Tibial nerve (tissue), 4 donors: Measurements from ENCODE around the gene NCSTN. TPM values are rescaled to one million over a fixed set of nuclear protein-coding genes. Genes with fewer than 3 reads are reported as not detected.

ENCODE experiments used
- DNase-seq, 2 donors: peaks; one replicate each; pipeline ENCODE4 v3.0.0-alpha.2; 2019; ENCODE audit warnings: low spot score in 2 of 2
- H3K27ac ChIP-seq, 4 donors: fragments of 200-600 bp; sonication (generic) in 3 of 4; one replicate each; pipeline ENCODE4 v1.5.1; 2017 to 2019; ENCODE audit warnings: mild to moderate bottlenecking in 1 of 4
- H3K27me3 ChIP-seq, 2 donors: fragments of 200-600 bp; sonication (generic) in 1 of 2; one replicate each; pipeline versions ENCODE4 v1.5.1 to v1.6.0; 2017 to 2019
- H3K36me3 ChIP-seq, 3 donors: fragments of 200-600 bp; sonication (generic); one replicate each; pipeline ENCODE4 v1.5.1; 2018 to 2019
- H3K4me1 ChIP-seq, 4 donors: fragments of 200-600 bp; sonication (generic) in 3 of 4; one replicate each; pipeline ENCODE4 v1.5.1; 2017 to 2019
- H3K4me3 ChIP-seq, 4 donors: fragments of 200-600 bp; sonication (generic) in 3 of 4; one replicate each; pipeline ENCODE4 v1.5.1; 2017 to 2019; ENCODE audit warnings: mild to moderate bottlenecking in 1 of 4, moderate library complexity in 1 of 4
- H3K9me3 ChIP-seq, 4 donors: fragments of 200-600 bp; sonication (generic) in 3 of 4; one replicate each; pipeline ENCODE4 v1.5.1; 2017 to 2019
- EP300 ChIP-seq, 2 donors: sonication (generic); formaldehyde crosslinking; IDR thresholded peaks; one replicate each; pipeline ENCODE4 v1.6.1; 2017; ENCODE audit warnings: antibody characterized with exemption in 2 of 2, mild to moderate bottlenecking in 1 of 2
- POLR2A ChIP-seq, 2 donors: fragments of 450-650 bp; IDR thresholded peaks; one replicate each; pipeline ENCODE4 v1.6.1; 2017; ENCODE audit warnings: antibody characterized with exemption in 2 of 2, mild to moderate bottlenecking in 2 of 2, moderate library complexity in 2 of 2
- WGBS, 2 donors: methylation state at CpG; one replicate each; pipeline ENCODE4 v1.1.5; 2018; 5-methylcytosine and 5-hydroxymethylcytosine counted together
- total RNA-seq, 4 donors: library from RNA; depleted of rRNA; stranded (reverse); fragments of >200 nt; gene quantifications; one replicate each; pipeline ENCODE4 v1.1.0, GENCODE V29; 2016
- TF ChIP-seq, protein P1 (sequence below), 5 experiments: fragments of 200-600 bp in 3 of 5; fragments of 450-650 bp in 2 of 5; sonication (generic) in 3 of 5; IDR thresholded peaks; one replicate each; pipeline ENCODE4 v1.5.1; 2016 to 2019; ENCODE audit warnings: antibody characterized with exemption in 5 of 5, mild to moderate bottlenecking in 3 of 5, moderate library complexity in 2 of 5

The NCSTN gene
- total RNA-seq, 4 donors from 2014 or later: 60.6 to 85.5 (median 73.0) TPM

- whole genome bisulfite sequencing, 2 donors: 35 to 46% methylated on average over 5 of the region's 5 CpGs
- DNase-seq: no peak
These were observed 19.8 kb downstream of the NCSTN start for GRCh38 chr1:160363010-160363409.

GRCh38 chr1:160363951-160364735 is 21.0 kb downstream of the NCSTN start:
- no peak overlapping the region for H3K4me3 ChIP-seq

More at GRCh38 chr1:160363010-160363409, 19.8 kb downstream of the NCSTN start:
- Histone ChIP-seq H3K4me3 (no peak overlapping the region), H3K9me3 (no peaks in the 10 kb centered on the region), H3K27me3 (no peaks in the 10 kb centered on the region), H3K4me1 (no peaks in the 10 kb centered on the region), H3K36me3 (peaks cover 0 to 30% (median 3%) of the 10 kb centered on the region in 3 donors), H3K27ac (no peak overlapping the region)
- TF ChIP-seq, protein P1, sequence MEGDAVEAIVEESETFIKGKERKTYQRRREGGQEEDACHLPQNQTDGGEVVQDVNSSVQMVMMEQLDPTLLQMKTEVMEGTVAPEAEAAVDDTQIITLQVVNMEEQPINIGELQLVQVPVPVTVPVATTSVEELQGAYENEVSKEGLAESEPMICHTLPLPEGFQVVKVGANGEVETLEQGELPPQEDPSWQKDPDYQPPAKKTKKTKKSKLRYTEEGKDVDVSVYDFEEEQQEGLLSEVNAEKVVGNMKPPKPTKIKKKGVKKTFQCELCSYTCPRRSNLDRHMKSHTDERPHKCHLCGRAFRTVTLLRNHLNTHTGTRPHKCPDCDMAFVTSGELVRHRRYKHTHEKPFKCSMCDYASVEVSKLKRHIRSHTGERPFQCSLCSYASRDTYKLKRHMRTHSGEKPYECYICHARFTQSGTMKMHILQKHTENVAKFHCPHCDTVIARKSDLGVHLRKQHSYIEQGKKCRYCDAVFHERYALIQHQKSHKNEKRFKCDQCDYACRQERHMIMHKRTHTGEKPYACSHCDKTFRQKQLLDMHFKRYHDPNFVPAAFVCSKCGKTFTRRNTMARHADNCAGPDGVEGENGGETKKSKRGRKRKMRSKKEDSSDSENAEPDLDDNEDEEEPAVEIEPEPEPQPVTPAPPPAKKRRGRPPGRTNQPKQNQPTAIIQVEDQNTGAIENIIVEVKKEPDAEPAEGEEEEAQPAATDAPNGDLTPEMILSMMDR (IDR thresholded peaks at IDR 0.05): no peak
- no peak for TF ChIP-seq POLR2A (IDR thresholded peaks at IDR 0.05)
- TF ChIP-seq EP300 (IDR thresholded peaks at IDR 0.05): no peak

DNA sequence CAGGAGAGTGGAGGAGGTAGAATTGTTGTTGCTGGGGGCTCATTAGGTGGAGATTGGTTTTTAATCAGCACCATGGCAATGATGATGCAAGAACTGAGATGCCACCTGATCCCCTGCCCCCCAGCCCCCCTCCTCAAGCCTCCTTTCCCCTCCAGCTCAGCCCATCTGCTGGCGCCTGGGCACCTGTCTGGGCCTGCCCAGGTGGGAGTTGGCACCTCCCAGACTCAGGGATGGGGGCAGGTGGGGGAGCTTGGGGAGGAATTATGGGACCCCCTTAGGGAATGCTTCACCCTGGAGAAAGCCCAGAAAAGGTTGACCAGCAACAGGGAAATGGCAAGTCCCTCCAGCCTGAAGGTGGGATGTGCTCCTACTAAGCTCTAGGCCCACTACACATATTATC is 22.1 kb downstream of the NCSTN start:
- TF ChIP-seq, protein P1 (IDR thresholded peaks at IDR 0.05): no peak
- TF ChIP-seq EP300 (IDR thresholded peaks at IDR 0.05): no peak
- TF ChIP-seq POLR2A (IDR thresholded peaks at IDR 0.05): no peak
- no peaks in the 10 kb centered on the region for H3K27me3 ChIP-seq
- H3K9me3 ChIP-seq: no peaks in the 10 kb centered on the region
- WGBS, 2 donors: 56 to 83% methylated on average over 1 of the region's 1 CpG
- no peak for DNase-seq
- no peak overlapping the region for H3K4me3 ChIP-seq
- no peak overlapping the region for H3K27ac ChIP-seq
- H3K36me3 ChIP-seq: peaks cover 0 to 9% (median 0%) of the 10 kb centered on the region in 3 donors
- H3K4me1 ChIP-seq: no peaks in the 10 kb centered on the region

More at GRCh38 chr1:160363951-160364735, 21.0 kb downstream of the NCSTN start:
- H3K36me3 ChIP-seq: peaks cover 0 to 20% (median 0%) of the 10 kb centered on the region in 3 donors
- H3K4me1 ChIP-seq: no peaks in the 10 kb centered on the region
- TF ChIP-seq POLR2A (IDR thresholded peaks at IDR 0.05) (no peak), EP300 (IDR thresholded peaks at IDR 0.05) (no peak)
- TF ChIP-seq, protein P1 (IDR thresholded peaks at IDR 0.05): no peak
- no peak for DNase-seq
- 62 to 66% methylated on average over 12 of the region's 12 CpGs for WGBS, 2 donors
- no peaks in the 10 kb centered on the region for H3K27me3 ChIP-seq
- no peaks in the 10 kb centered on the region for H3K9me3 ChIP-seq
- H3K27ac ChIP-seq: no peak overlapping the region

DNA sequence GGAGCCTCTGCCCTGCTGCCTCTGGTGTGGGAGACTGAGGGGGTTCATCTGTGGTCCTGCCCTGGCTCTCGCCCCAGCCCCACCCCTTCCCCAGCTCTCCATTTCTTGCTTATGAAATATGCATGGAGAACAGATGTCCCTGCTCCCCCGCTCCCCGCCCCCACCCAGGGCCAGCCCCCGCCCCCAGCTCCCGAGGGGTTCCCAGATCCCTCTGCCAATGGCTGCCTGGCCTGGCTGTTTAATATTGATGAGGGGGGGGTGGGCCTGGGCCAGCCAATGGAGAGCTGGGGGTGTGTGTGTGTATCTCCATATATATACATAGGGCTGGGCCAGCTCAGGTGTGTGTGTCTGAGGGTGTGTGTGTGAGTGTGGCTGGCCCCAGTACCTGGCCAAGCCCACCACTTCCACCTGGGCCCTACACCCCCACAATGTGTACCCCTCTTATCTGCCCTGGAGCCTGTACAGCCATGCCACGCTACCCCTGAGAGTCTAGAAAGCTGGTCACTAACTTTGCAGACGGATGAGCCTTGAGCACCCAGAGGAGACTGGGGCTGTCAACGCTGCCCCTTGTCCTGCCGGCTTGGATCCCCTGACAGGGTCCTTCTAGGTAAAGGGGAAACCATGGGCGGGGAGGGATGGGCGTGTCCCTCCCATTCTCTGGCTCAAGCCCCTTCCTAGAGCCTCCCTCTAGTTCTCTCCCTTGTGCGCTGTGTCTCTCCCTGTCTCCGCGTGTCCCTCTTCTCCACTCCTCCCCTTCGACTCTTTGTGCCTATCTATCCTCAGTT is 23.7 kb downstream of the NCSTN start, which contains the start of gene NHLH1:
Gene NHLH1 (plus strand): TSS at position 341 of the 785 bp plus-strand sequence. CDS start 3,661 bp downstream, outside the sequence.
- DNase-seq: no peak
- Histone ChIP-seq H3K9me3 (no peaks in the 10 kb centered on the region), H3K27me3 (no peaks in the 10 kb centered on the region), H3K4me1 (no peaks in the 10 kb centered on the region), H3K4me3 (no peak within 1 kb of the TSS), H3K27ac (no peak within 1 kb of the TSS), H3K36me3 (no peaks in the 10 kb centered on the region)
- WGBS, 2 donors: 65 to 70% methylated on average over 13 of the region's 15 CpGs
- TF ChIP-seq POLR2A (IDR thresholded peaks at IDR 0.05) (no peak), EP300 (IDR thresholded peaks at IDR 0.05) (no peak)
- TF ChIP-seq, protein P1 (IDR thresholded peaks at IDR 0.05): no peak

- WGBS, 2 donors: 69 to 73% methylated on average over 4 of the region's 4 CpGs
- no peaks in the 10 kb centered on the region for H3K4me1 ChIP-seq
These were observed 24.3 kb downstream of the NCSTN start for GRCh38 chr1:160367516-160367900.

More at GRCh38 chr1:160367516-160367900, 24.3 kb downstream of the NCSTN start:
- Histone ChIP-seq H3K36me3 (no peaks in the 10 kb centered on the region), H3K27ac (no peak overlapping the region), H3K9me3 (no peaks in the 10 kb centered on the region), H3K4me3 (no peak overlapping the region), H3K27me3 (no peaks in the 10 kb centered on the region)
- no peak for DNase-seq
- TF ChIP-seq, protein P1 (IDR thresholded peaks at IDR 0.05): no peak
- TF ChIP-seq POLR2A (IDR thresholded peaks at IDR 0.05) (no peak), EP300 (IDR thresholded peaks at IDR 0.05) (no peak)
